Stimulated activated CD8-positive, alpha-beta memory T cell treated with anti-CD3 and anti-CD28 coated beads, Interleukin-7, amount 100 ng/mL, for 1 hour (primary cell): ENCODE measurements around the gene PPP1R9A.

ENCODE experiments used
- DNase-seq, 2 donors: peaks; one replicate each; pipeline ENCODE4 v3.0.0-alpha.2; 2020; ENCODE audit warnings: low read depth in 2 of 2

Gene PPP1R9A

GRCh38 chr7:94907026-94907810, at the start of gene PPP1R9A:
TSS of gene PPP1R9A (plus strand) at chr7:94907594. CDS start at chr7:94910114, 2,520 bp downstream.
- no peak for DNase-seq

GRCh38 chr7:94871132-94871531, 36.3 kb upstream of the PPP1R9A start:
- no peak for DNase-seq

GRCh38 chr7:94873239-94873638, 34.2 kb upstream of the PPP1R9A start:
- no peak for DNase-seq

- DNase-seq = no peak
Observed at GRCh38 chr7:94874036-94874785, 33.2 kb upstream of the PPP1R9A start.

- DNase-seq = no peak
Observed at GRCh38 chr7:94875201-94875600, 32.2 kb upstream of the PPP1R9A start.

- DNase-seq = no peak
Observed at GRCh38 chr7:94877731-94878670, 29.4 kb upstream of the PPP1R9A start.

- no peak for DNase-seq
Observed at GRCh38 chr7:94882891-94883290, 24.5 kb upstream of the PPP1R9A start.

- no peak for DNase-seq
Observed at GRCh38 chr7:94883616-94884015, 23.8 kb upstream of the PPP1R9A start.

- DNase-seq = no peak
Observed at GRCh38 chr7:94888551-94888950, 18.8 kb upstream of the PPP1R9A start.

- no peak for DNase-seq
Observed at GRCh38 chr7:94888995-94889523, 18.3 kb upstream of the PPP1R9A start.

GRCh38 chr7:94890216-94890615, 17.2 kb upstream of the PPP1R9A start:
- DNase-seq = no peak

- DNase-seq = no peak
Observed at GRCh38 chr7:94893661-94894060, 13.7 kb upstream of the PPP1R9A start.

- no peak for DNase-seq
Observed at GRCh38 chr7:94897541-94897940, 9.9 kb upstream of the PPP1R9A start.

- DNase-seq = no peak
Observed at GRCh38 chr7:94898340-94898739, 9.1 kb upstream of the PPP1R9A start.

GRCh38 chr7:94901981-94902380, 5.4 kb upstream of the PPP1R9A start:
- no peak for DNase-seq

- DNase-seq = no peak
Observed at GRCh38 chr7:94903971-94904370, 3.4 kb upstream of the PPP1R9A start.

- DNase-seq = no peak
Observed at GRCh38 chr7:94904982-94905381, 2.4 kb upstream of the PPP1R9A start.

- DNase-seq = no peak
Observed at GRCh38 chr7:94906065-94906851, 1.1 kb upstream of the PPP1R9A start.

- no peak for DNase-seq
Observed at GRCh38 chr7:94907811-94908322, 473 bp downstream of the PPP1R9A start.

- DNase-seq = no peak
Observed at GRCh38 chr7:94908323-94909178, 1.2 kb downstream of the PPP1R9A start.
